ENCODE data around the gene TAOK1. TPM values are rescaled to one million over a fixed set of nuclear protein-coding genes. Genes with fewer than 3 reads are reported as not detected.

Gene TAOK1
- total RNA-seq, 1 experiment from 2014 or later: 87.1 TPM

DNA sequence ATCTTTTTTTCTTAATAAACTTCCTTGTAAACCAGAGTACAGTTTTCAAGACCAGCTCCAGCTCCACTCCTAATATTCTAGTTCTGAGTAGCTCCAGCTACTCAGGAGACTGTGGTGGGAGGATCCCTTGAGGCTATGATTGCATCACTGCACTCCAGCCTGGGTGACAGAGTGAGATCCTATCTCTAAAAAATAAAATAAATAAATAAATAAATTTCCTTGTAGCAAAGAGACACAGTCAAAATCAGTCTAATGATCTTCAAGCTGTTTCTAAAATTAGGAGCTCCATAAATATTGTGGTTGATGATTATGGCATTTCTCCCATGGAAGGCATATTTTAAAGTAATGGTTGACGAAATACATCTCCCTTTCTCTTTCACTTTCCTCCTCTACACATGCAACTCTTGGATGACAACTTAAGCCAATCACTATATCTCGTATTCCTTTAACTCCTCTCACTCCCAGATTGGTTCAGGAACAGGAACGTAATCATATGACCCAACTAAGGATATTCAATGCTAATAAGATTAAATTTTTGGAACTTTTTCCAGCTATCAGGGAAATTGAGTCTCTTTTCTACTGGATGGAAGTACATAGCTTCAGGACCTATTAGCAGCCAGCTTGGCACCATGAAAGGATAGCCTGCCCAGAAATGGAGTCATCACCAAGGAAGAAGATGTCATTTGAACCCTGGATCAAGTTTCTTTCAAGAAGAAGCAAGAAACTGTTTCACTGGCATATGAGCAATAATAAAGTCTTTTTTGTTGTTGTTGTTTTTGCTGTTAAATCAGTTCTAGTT, 42.1 kb upstream of the TAOK1 start:
- TF ChIP-seq, protein P1, sequence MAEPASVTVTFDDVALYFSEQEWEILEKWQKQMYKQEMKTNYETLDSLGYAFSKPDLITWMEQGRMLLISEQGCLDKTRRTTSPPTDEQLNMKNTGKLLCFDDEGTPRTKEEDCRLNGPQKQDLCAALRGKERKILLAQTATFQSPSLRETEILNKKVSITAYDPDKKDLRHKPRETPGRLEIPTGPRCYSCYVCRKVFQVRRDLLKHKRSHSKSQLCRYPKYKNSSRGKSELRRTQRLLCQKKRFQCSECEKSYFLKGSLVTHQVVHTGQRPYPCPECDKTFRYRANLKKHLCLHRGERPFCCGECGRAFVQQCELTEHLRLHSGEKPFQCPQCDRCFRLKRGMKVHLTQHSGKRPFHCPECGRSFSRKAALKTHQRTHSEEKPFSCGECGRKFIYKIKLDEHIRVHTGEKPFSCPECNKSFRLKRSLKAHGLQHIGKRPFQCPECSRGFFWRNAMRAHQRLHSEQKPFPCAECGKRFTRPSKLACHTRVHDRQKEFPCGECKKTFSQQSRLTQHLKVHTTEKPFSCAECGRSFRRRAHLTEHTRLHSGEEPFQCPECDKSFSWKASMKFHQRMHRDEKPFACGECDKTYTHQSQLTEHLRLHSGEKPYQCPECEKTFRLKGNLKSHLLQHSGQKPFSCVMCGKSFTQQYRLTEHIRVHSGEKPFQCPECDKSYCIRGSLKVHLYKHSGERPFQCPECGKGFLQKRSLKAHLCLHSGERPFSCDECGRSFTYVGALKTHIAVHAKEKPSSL (CRISPR knock-in tag; conservative IDR thresholded peaks at IDR 0.05): no peak
- TF ChIP-seq, protein P2, sequence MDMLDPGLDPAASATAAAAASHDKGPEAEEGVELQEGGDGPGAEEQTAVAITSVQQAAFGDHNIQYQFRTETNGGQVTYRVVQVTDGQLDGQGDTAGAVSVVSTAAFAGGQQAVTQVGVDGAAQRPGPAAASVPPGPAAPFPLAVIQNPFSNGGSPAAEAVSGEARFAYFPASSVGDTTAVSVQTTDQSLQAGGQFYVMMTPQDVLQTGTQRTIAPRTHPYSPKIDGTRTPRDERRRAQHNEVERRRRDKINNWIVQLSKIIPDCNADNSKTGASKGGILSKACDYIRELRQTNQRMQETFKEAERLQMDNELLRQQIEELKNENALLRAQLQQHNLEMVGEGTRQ (CRISPR knock-in tag; IDR thresholded peaks at IDR 0.05): no peak
- TF ChIP-seq TP53 (CRISPR knock-in tag; IDR thresholded peaks at IDR 0.05): no peak
- no peak for TF ChIP-seq NFE2L1 (CRISPR knock-in tag; IDR thresholded peaks at IDR 0.05)
- TF ChIP-seq, protein P3, sequence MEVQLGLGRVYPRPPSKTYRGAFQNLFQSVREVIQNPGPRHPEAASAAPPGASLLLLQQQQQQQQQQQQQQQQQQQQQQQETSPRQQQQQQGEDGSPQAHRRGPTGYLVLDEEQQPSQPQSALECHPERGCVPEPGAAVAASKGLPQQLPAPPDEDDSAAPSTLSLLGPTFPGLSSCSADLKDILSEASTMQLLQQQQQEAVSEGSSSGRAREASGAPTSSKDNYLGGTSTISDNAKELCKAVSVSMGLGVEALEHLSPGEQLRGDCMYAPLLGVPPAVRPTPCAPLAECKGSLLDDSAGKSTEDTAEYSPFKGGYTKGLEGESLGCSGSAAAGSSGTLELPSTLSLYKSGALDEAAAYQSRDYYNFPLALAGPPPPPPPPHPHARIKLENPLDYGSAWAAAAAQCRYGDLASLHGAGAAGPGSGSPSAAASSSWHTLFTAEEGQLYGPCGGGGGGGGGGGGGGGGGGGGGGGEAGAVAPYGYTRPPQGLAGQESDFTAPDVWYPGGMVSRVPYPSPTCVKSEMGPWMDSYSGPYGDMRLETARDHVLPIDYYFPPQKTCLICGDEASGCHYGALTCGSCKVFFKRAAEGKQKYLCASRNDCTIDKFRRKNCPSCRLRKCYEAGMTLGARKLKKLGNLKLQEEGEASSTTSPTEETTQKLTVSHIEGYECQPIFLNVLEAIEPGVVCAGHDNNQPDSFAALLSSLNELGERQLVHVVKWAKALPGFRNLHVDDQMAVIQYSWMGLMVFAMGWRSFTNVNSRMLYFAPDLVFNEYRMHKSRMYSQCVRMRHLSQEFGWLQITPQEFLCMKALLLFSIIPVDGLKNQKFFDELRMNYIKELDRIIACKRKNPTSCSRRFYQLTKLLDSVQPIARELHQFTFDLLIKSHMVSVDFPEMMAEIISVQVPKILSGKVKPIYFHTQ (CRISPR knock-in tag; IDR thresholded peaks at IDR 0.05): no peak
- no peak for TF ChIP-seq GRHL2 (CRISPR knock-in tag; IDR thresholded peaks at IDR 0.05; ENCODE audit: insufficient replicate concordance, severe bottlenecking)
- TF ChIP-seq, protein P4, sequence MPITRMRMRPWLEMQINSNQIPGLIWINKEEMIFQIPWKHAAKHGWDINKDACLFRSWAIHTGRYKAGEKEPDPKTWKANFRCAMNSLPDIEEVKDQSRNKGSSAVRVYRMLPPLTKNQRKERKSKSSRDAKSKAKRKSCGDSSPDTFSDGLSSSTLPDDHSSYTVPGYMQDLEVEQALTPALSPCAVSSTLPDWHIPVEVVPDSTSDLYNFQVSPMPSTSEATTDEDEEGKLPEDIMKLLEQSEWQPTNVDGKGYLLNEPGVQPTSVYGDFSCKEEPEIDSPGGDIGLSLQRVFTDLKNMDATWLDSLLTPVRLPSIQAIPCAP (CRISPR knock-in tag; IDR thresholded peaks at IDR 0.05): no peak
- no peak for TF ChIP-seq PRRX2 (CRISPR knock-in tag; IDR thresholded peaks at IDR 0.05)
- TF ChIP-seq IRF2 (CRISPR knock-in tag; IDR thresholded peaks at IDR 0.05; ENCODE audit: borderline replicate concordance, low read depth): no peak
- no peak for TF ChIP-seq NFATC4 (CRISPR knock-in tag; IDR thresholded peaks at IDR 0.05)
- no peaks in the 10 kb centered on the region for H3K9me3 Mint-ChIP-seq
- H3K4me1 Mint-ChIP-seq: no peaks in the 10 kb centered on the region
- POLR2A ChIA-PET: interaction anchor here (0.7 kb wide), 1 partner anchor 16 kb away, joined by 7 read pairs; no protein-coding TSS in a partner anchor
- no peak for DNase-seq (ENCODE audit: low spot score)
- CTCF ChIA-PET: interaction anchor here (1.1 kb wide), 1 partner anchor 250 kb away, joined by 3 read pairs; no protein-coding TSS in a partner anchor
- no peak overlapping the region for H3K27ac Mint-ChIP-seq
- H3K27me3 Mint-ChIP-seq (ENCODE audit: low read depth): no peaks in the 10 kb centered on the region
- H3K36me3 Mint-ChIP-seq: no peaks in the 10 kb centered on the region
- ATAC-seq: no peak
- H3K4me3 Mint-ChIP-seq: no peak overlapping the region

DNA sequence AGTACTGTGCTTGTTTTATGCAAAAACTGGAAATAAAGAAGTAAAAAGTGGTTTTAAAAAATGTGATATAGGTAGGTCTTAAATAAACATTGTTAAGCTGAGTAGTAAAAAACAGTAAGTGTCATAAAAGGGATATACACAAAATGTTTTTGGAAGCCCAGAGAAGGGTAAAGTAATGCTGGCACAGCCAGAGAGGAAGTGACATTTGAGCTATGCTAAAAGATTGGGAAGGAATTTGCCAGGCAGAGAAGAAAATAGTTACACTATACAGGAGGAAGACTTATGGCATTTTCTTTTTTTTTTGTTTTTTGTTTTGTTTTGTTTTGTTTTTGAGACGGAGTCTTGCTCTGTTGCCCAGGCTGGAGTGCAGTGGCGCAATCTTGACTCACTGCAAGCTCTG, 40.8 kb upstream of the TAOK1 start:
- ATAC-seq (no peak), DNase-seq (ENCODE audit: low spot score) (no peak)
- H3K27me3 Mint-ChIP-seq (ENCODE audit: low read depth): no peaks in the 10 kb centered on the region
- TF ChIP-seq NFE2L1 (CRISPR knock-in tag; IDR thresholded peaks at IDR 0.05) (no peak), ZNF423 (CRISPR knock-in tag; IDR thresholded peaks at IDR 0.05) (no peak), ETV6 (CRISPR knock-in tag; IDR thresholded peaks at IDR 0.05) (no peak), NFATC4 (CRISPR knock-in tag; IDR thresholded peaks at IDR 0.05) (no peak), EMX1 (CRISPR knock-in tag; IDR thresholded peaks at IDR 0.05) (no peak), ZNF219 (CRISPR knock-in tag; IDR thresholded peaks at IDR 0.05; ENCODE audit: borderline replicate concordance) (no peak), ZNF232 (CRISPR knock-in tag; IDR thresholded peaks at IDR 0.05) (no peak), MXD4 (CRISPR knock-in tag; IDR thresholded peaks at IDR 0.05; ENCODE audit: borderline replicate concordance) (no peak), HMGA2 (CRISPR knock-in tag; IDR thresholded peaks at IDR 0.05) (no peak), ESRRA (CRISPR knock-in tag; IDR thresholded peaks at IDR 0.05; ENCODE audit: borderline replicate concordance) (no peak)
- TF ChIP-seq, protein P3 (CRISPR knock-in tag; IDR thresholded peaks at IDR 0.05): no peak
- TF ChIP-seq, protein P2 (CRISPR knock-in tag; IDR thresholded peaks at IDR 0.05): no peak
- TF ChIP-seq, protein P5, sequence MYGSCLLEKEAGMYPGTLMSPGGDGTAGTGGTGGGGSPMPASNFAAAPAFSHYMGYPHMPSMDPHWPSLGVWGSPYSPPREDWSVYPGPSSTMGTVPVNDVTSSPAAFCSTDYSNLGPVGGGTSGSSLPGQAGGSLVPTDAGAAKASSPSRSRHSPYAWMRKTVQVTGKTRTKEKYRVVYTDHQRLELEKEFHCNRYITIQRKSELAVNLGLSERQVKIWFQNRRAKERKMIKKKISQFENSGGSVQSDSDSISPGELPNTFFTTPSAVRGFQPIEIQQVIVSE (CRISPR knock-in tag; IDR thresholded peaks at IDR 0.05; ENCODE audit: borderline replicate concordance): no peak
- H3K4me3 Mint-ChIP-seq: no peak overlapping the region
- no peak overlapping the region for H3K27ac Mint-ChIP-seq
- ChIA-PET CTCF (interaction anchor here (1.1 kb wide), 1 partner anchor 21 kb away, joined by 3 read pairs; no protein-coding TSS in a partner anchor), POLR2A (no interaction called here)
- H3K9me3 Mint-ChIP-seq: no peaks in the 10 kb centered on the region
- H3K4me1 Mint-ChIP-seq: no peaks in the 10 kb centered on the region
- H3K36me3 Mint-ChIP-seq: no peaks in the 10 kb centered on the region
